ENCODE data around the gene TOMM7.

TOMM7 gene

DNA sequence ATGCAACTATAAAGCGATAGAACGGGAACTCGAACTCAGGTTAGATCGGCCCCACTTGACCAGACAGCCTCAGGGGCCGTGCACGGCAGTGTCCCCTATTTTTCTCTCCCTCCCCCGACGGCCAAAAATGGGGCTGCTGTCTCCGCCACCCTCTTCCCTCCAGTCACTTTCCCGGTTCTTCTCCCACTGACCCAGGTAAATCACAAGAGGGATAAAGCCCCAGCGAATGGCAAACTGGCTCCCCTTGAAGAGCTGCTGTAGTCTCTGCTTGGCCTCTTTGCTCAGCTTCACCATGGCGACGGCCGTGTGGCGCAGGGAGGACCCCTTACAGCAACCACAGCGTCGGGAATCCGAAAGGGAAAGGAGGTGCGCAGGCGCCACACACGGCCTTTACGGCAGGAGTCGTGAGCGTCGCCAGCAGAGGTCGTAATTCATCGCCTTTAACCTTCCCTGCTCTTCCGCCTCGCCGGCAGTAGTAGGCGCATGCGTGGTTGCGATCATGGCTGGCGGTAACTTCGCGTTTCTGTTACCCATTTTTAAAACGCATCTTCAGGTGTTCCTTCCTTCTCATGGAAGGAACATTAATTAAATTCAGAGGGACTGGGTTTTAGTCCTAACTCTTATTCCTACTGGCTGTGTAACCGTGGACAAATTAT is at the start of gene TOMM7:
TSS of gene TOMM7 (minus strand) at position 364 of the 656 bp plus-strand sequence. CDS start at position 294, 70 bp downstream.
- peak; percentile 92 for DNase-seq

DNA sequence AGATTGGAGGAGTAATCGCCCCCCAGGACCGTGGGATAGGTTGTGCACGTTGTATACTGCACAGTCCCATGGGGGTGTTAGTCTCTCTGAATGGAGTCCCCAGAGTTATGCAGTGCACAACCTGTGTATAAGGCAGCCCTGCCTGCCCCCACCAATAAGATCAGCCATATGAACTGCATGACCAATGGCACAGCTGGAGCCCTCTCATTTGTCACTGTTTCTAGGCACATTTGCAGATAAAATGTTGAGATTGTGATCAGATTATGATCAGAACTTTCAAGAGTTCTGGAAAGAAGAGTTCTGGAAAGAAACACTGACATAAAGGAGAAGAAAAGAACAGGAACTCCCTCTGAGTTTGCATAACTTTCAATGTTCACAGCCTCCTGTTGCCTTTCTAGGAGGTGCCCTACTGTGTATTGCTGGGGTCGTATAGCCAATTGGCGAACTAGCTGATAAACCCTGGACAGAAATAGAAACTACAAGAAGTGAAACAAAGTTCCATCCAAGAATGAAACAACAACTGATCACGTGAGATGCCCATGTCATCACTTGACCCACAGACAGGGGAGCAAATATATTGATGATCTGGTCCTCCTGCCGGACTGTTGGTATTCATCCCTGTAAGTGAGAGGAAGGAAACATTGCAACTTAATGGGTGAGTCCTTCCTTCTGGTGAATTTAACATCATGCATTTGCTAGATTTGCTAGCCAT is 49.6 kb upstream of the TOMM7 start:
- DNase-seq: no peak

DNA sequence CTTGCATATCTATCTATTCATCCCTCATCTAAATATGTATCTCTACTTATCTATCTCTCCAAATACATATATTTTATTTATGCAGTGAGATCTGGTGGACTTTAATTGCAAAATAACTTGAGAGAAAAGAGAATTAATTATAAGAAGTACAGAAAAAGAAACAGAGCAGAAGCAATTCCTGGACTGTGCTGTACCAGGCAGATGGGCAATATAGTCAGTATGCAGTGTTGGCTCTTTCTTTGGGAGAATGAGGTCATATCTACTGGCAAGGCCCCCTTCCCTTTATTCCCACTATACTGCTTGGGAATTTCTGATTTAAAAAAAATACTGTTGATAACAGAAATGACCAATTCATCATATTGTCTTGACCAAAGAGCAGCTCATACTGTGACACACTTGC is 49.0 kb upstream of the TOMM7 start:
- no peak for DNase-seq

GRCh38 chr7:22868509-22868908 is 45.9 kb upstream of the TOMM7 start:
- DNase-seq: no peak

GRCh38 chr7:22867589-22867988 is 44.9 kb upstream of the TOMM7 start:
- DNase-seq: no peak

DNA sequence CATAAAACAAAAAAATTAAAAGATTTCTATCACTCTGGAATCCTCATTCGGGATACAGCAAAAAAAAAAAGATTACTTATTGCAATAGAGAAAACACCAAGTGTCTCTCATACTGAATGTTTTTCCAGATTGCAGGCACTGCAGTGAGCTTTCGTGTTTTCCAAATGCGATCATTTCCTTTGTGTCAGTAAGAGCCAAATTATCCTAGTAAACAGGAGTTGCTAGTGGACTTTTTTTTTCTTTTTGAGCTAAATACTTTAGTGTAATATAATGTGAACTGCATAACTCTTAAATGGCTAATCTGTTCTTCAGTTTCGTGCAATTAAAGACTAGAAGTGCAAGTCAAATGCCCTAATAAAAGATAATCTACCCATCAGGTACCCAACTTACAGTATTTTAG is 44.4 kb upstream of the TOMM7 start:
- no peak for DNase-seq

DNA sequence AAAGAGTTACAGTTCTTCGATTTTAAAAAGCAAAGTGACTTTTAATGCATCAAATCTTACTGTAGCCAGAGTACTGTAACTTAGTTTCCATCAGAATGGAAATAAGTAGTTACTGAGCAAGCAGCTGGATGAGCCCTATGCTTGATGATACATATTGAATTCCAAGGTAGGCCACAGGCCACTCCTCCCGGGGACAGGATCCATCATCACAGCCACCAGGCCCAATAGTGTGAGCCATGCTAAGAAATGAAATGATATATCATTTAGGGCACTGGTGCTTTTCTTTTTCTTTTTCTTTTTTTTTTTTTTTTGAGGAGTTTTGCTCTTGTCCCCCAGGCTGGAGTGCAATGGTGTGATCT is 42.9 kb upstream of the TOMM7 start:
- no peak for DNase-seq

DNA sequence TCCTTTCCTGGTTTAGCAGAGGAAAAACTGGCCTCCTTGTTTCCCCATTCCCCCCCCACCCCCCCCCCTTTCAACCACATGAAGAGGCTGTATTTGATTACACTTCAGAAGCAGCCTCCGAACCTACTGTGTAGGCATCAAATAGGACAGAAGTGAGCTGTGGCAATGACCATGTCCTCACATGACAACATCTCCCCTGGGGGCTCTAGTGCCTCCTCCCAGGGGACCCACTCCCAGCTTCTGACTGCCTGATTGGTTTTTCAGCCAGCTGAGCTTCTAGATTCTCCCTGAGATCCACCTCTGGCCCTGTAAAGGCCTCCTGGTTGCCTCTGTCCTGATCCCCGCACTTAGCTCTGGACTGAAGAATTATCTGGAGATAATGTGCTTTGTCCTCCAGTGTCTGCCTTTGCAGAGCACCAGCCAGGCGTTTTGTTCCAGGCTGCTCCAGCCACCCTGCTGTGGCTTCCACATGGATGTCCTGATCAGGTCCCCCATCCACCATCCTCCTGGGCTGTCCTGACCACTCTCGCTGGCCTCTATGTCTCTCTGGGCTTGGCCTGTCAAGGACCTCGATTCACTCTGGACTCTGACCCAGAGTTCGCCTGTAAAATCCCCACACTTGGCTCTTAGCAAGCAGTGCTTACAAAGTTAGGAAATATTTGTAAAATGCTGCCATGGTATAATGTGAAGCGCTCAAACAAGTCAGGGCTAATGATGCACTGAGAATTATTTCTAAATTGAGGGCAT is 42.4 kb upstream of the TOMM7 start:
- DNase-seq: no peak

DNA sequence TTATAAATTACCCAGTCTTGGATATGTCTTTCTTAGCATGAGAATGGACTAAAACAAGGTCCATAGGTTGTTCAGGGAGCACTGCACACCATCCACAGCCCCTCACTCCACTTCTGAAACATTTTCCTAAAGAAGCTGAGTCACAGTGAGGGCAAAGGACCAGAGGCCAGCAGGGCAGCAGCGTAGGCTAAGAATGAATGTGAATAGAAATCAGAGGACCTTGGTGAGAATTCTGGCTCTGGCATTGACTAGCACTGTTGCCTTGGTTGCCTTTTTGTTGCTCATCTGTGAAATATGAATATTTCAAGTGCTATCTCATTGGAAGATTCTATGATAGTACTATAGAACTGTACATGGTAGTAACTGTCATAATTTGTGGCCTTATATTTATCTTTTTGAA is 41.7 kb upstream of the TOMM7 start:
- DNase-seq: no peak

DNA sequence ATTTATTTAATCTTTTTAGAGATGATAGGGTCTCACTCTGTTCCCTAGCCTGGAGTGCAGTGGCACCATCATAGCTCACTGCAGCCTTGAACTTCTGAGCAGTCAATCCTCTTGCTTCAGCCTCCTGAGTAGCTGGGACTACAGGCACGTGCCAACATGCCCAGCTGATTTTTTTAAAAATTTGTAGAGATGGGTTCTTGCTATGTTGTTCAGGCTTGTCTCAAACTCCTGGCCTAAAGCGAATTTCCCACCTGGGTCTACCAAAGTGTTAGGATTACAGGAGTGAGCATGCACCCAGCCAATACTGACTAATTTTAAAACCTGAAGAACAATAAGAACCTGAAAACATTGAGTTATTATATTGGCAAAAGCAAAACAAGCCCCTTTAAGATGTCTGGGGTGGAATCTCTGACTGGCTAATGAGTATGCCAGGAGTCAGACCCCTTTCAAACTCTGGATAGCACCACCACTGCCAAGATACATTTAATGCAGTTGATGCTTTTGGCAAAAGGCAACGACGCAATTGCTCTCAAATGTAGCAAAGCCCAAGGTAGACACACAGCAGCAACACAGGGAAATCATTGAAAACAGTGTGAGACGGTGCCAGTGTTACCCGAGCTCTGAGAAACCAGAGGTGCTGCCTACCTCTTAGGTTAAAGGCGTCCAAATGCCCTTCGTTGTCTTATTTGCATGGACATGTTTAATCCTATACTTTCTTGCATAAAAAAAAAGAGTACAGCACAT is 40.7 kb upstream of the TOMM7 start:
- DNase-seq: no peak

DNA sequence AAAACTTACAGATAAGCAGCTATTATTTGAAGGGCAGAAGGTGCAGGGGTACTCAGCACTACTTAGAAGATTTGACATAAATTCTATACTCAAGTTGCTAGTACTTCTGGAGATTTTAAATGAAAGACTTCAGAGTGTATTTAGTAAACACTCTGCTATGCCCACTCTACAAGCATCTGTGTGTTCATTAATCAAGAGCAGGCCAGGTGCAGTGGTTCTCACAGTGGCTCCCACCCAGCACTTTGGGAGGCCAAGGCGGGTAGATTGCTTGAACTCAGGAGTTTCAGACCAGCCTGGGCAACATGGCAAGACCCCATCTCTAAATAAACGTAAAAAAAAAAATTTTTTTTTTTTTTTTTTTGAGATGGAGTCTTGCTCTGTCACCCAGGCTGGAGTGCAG is 38.9 kb upstream of the TOMM7 start:
- no peak for DNase-seq

- no peak for DNase-seq
These were observed 38.3 kb upstream of the TOMM7 start for GRCh38 chr7:22860784-22861482.

DNA sequence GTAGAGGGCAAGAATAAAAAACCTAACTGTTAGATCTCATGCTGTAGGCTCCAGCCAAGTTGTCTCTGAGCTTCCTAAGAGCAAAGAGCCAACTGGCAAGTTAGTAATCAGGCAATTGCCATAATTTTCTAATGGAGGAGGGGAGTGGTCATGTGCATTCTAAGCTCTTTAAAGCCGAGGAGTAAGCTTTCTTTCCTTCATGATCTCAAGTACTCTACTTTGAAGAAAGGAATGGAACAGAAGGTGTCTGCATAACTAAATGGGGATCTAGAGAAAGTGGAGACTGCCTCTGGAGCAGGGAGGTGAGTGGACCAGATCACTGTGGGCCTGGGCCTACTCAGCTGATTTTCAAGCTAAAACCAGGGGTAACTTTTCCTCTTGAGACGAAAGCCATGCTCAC is 37.7 kb upstream of the TOMM7 start:
- no peak for DNase-seq

DNA sequence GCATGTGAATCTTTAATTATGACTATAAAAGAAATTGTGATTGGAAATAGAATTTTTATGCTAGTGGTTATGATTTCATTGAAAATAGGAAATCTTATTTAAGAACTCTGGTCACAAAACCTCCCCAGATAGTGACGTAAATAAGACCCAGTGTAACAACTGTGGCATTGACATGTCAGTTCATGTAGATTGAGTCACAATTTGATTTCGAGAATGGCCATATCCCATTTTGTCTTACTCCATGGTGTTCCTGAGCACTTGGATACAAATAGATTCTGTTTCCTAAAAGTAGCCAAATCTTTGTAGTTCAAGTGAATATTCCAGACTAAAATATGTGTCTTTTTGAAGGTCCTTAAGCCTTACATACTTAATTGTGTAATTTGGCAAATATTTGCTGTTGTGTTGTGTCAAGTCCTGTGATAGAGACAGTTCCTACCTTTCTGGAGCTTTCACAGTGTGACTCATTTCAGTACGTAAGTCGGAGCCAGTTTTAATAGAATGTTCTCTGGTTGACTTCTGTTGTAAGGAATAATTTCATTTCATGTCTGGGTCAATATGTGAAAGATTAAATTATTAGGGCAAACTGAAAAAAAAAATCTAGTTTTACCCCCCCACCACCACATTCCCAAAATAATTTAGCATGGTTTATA is 37.1 kb upstream of the TOMM7 start:
- no peak for DNase-seq

DNA sequence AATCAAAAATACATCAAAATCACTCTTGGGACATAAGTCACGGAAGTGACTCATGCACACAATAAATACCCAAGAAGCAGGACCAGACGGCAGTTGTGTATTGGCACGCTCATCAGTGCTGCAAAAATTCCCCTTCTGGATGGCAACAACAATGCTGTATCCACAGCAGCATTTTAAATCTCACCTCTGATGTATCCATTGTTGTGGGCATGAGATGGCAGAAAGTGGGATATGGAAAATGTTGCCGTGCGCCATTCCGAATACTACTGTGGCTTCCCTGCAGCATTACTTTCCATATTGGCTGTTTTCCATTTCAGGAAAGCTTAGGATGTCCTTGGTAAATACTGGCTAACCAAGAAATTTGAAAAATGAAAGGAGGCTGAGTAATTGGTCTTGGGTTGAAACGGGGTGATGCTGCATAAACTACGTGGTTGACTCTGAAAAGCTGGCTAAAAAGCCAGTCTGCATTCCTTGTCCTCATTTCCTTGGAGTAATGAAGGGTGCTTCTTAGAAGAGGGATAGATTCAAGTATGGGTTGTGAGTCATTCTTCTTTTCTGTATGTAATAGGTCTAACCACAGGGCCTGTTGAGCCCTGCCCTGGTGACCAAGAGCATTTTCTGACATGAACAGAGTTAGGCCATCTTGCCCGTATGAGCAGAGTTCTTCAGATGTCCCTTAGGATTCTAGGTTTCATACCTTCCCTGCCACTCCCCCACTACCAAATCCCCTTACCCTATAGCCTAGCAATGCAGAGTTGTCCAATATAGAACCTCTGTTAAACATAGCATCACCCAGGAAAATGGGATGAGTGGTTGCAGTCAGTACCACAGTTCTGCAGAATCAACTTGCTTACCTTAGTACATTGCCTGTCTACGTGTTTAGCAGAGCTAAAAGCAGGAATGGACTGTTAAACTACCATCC is 36.3 kb upstream of the TOMM7 start:
- DNase-seq: no peak

- no peak for DNase-seq
These were observed 35.6 kb upstream of the TOMM7 start for GRCh38 chr7:22858274-22858639.

GRCh38 chr7:22856416-22856815 is 33.8 kb upstream of the TOMM7 start:
- DNase-seq: no peak

DNA sequence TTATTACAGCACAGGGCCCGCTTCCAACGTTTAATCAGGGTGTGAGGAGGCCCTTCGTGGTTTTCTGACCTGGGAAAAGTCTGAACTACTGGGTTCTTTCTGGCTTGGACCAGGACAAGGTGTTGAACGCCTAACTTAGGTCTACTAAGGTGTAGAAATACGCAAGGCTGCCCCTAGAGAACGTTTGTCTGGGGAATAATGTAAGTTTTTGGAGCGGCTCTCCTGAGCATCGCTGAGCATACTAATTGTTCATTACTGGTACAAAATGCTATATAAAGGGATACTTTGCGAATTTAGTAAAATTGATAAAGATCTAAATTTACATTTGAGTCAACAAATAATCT is 32.4 kb upstream of the TOMM7 start:
- no peak for DNase-seq

DNA sequence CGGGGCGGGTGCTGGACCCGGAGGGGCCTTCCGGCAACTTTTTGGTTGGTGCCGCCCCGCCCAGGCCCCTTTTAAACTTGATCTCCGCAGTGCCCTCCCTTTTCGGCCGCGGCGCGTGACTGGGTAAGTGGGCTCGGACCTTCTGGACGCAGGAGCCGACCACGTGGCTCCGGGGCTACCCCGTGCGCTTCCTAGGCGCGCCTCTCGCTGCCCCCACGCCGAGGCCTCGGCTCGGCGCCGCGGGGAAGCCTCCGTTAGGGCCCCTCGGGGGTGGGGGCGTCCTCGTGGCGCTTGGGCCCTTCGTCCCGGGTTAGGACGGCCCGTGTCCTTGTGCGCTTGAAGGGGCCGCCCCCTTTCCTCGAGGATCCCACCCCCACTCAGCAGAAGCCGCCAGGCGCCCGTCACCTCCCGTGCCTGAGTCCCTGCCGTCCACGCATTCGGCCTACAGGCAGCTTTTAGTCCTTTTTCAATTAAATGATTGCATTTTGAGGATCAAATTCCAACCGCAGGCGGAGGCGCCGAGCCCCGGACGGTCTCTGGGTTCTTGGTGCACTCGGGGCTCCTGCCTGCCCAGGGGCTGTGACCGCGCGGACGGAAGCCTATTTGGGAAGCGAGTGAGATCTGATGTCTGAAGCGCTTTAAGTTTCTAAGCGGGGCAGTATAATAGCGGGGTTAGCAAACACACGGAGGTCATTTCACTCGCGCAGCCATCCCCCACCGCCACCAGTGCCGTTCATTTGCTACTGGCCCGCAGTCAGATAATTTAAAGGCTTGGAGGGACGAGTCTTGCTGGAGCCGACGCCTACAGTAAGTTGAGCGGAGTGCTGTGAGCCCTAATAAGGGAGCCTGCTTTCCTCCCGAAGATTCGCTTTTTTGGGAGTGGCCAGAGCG is 31.8 kb upstream of the TOMM7 start:
- DNase-seq: no peak

- DNase-seq: no peak
These were observed 31.1 kb upstream of the TOMM7 start for GRCh38 chr7:22853674-22854157.
